ENCODE measurements around the gene UGT2B10.
A peak's percentile ranks its signal among the peaks of the same experiment; 100 is the strongest.
"Not testable (repeated sequence)": the region's sequence is repeated elsewhere in the genome, so short reads cannot be mapped to it uniquely, and the experiment has no call there.

Gene UGT2B10

DNA sequence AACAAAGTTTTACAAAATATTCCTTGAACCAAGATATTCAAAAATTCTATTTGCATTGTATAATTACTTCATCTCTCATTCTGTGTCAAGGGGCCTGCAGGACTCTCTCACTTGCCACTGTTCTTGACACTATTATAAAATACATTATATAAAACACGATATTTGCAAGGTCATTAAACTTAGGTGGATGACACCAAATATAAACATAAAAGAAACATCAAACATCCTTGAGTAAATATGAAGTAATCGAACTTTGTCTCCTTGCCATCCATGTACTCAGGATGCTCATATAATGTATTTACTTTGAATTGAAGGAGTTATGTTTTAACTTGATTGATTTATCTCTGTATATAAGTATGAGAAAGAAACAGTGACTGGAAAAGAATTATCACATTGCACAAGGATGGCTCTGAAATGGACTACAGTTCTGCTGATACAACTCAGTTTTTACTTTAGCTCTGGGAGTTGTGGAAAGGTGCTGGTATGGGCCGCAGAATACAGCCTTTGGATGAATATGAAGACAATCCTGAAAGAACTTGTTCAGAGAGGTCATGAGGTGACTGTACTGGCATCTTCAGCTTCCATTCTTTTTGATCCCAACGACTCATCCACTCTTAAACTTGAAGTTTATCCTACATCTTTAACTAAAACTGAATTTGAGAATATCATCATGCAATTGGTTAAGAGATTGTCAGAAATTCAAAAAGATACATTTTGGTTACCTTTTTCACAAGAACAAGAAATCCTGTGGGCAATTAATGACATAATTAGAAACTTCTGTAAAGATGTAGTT, at the start of gene UGT2B10:
UGT2B10 (plus strand) TSS at position 378 of the 793 bp plus-strand sequence; CDS start at position 404, 26 bp downstream.
- POLR2A ChIA-PET, CTCF ChIA-PET: not testable (repeated sequence)

GRCh38 chr4:68771836-68772235, 44.0 kb upstream of the UGT2B10 start:
- POLR2A ChIA-PET, result not testable (repeated sequence)

More for the DNA sequence above, at the start of gene UGT2B10:
- not testable (repeated sequence) for DNase-seq (ENCODE audit: extremely low spot score)

GRCh38 chr4:68773699-68774098, 42.1 kb upstream of the UGT2B10 start:
- ChIA-PET POLR2A (no interaction called here), CTCF (no interaction called here)
- TF ChIP-seq ELF4 (IDR thresholded peaks at IDR 0.05) (no peak), FOXM1 (IDR thresholded peaks at IDR 0.05; ENCODE audit: borderline replicate concordance) (no peak), FOXA1 (IDR thresholded peaks at IDR 0.05) (no peak), CTBP1 (IDR thresholded peaks at IDR 0.05; ENCODE audit: borderline replicate concordance) (no peak), L3MBTL2 (conservative IDR thresholded peaks at IDR 0.05) (no peak)
- no peak for DNase-seq (ENCODE audit: extremely low spot score)

More at GRCh38 chr4:68771836-68772235, 44.0 kb upstream of the UGT2B10 start:
- CTCF ChIA-PET; DNase-seq (ENCODE audit: extremely low spot score): not testable (repeated sequence)

GRCh38 chr4:68780232-68780631, 35.6 kb upstream of the UGT2B10 start:
- ChIA-PET POLR2A (no interaction called here), CTCF (no interaction called here)
- TF ChIP-seq BHLHE40 (IDR thresholded peaks at IDR 0.05; ENCODE audit: borderline replicate concordance), result no peak
- no peak for TF ChIP-seq ARNT (IDR thresholded peaks at IDR 0.05)
- TF ChIP-seq CTBP1 (IDR thresholded peaks at IDR 0.05; ENCODE audit: borderline replicate concordance), result no peak
- TF ChIP-seq ELF4 (IDR thresholded peaks at IDR 0.05), result no peak
- no peak for TF ChIP-seq L3MBTL2 (conservative IDR thresholded peaks at IDR 0.05)
- TF ChIP-seq FOXA1 (IDR thresholded peaks at IDR 0.05), result no peak
- no peak for TF ChIP-seq TARDBP (IDR thresholded peaks at IDR 0.05)
- TF ChIP-seq SP1 (IDR thresholded peaks at IDR 0.05), result no peak
- no peak for TF ChIP-seq NFRKB (IDR thresholded peaks at IDR 0.05)

GRCh38 chr4:68797048-68797447, 18.7 kb upstream of the UGT2B10 start:
- CTCF ChIA-PET, result no interaction called here
- TF ChIP-seq SUZ12 (IDR thresholded peaks at IDR 0.05), result no peak
- no peak for TF ChIP-seq NFRKB (IDR thresholded peaks at IDR 0.05)
- no peak for TF ChIP-seq L3MBTL2 (conservative IDR thresholded peaks at IDR 0.05)
- TF ChIP-seq FOXM1 (IDR thresholded peaks at IDR 0.05; ENCODE audit: borderline replicate concordance), result no peak
- no peak for TF ChIP-seq FOXK2 (IDR thresholded peaks at IDR 0.05)
- TF ChIP-seq FOXA1 (IDR thresholded peaks at IDR 0.05), result no peak
- no peak for TF ChIP-seq HDGF (IDR thresholded peaks at IDR 0.05; ENCODE audit: borderline replicate concordance)
- no peak for TF ChIP-seq PKNOX1 (IDR thresholded peaks at IDR 0.05)
- TF ChIP-seq SP1 (IDR thresholded peaks at IDR 0.05), result no peak
- TF ChIP-seq BHLHE40 (IDR thresholded peaks at IDR 0.05; ENCODE audit: borderline replicate concordance), result no peak
- TF ChIP-seq ARNT (IDR thresholded peaks at IDR 0.05), result no peak
- TF ChIP-seq ZNF384 (IDR thresholded peaks at IDR 0.05), result no peak
- no peak for TF ChIP-seq ELF4 (IDR thresholded peaks at IDR 0.05)
- no peak for TF ChIP-seq TARDBP (IDR thresholded peaks at IDR 0.05)
- TF ChIP-seq LEF1 (IDR thresholded peaks at IDR 0.05; ENCODE audit: borderline replicate concordance), result no peak
- TF ChIP-seq CTBP1 (IDR thresholded peaks at IDR 0.05; ENCODE audit: borderline replicate concordance), result no peak
- POLR2A ChIA-PET, result no interaction called here
- DNase-seq (ENCODE audit: extremely low spot score), result no peak

More at GRCh38 chr4:68780232-68780631, 35.6 kb upstream of the UGT2B10 start:
- DNase-seq (ENCODE audit: extremely low spot score), result no peak

DNA sequence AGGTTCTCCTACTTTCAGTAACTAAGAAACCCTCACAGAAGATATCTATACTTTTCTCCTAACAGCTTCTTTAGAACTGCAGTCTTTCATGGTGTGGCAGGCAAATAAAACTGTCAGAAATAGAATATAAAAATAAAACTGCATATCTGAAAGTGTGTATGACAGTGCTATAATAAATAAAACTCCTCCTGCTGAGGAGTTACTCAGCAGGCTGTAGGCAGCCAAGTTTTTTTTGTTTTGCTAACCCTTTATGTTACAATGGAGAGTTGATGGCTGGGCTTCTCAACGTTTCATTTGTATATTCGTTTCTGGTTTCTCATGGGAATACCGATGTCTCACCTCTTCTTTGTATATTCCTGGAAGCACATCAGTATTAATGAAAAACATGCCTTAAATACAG, 18.2 kb upstream of the UGT2B10 start:
- TF ChIP-seq FOXK2 (IDR thresholded peaks at IDR 0.05) (no peak), PKNOX1 (IDR thresholded peaks at IDR 0.05) (peak; percentile 45), NFRKB (IDR thresholded peaks at IDR 0.05) (no peak), SP1 (IDR thresholded peaks at IDR 0.05) (no peak), CTBP1 (IDR thresholded peaks at IDR 0.05; ENCODE audit: borderline replicate concordance) (no peak), FOXM1 (IDR thresholded peaks at IDR 0.05; ENCODE audit: borderline replicate concordance) (no peak)
- POLR2A ChIA-PET, result no interaction called here
- CTCF ChIA-PET, result no interaction called here
- DNase-seq (ENCODE audit: extremely low spot score), result no peak

DNA sequence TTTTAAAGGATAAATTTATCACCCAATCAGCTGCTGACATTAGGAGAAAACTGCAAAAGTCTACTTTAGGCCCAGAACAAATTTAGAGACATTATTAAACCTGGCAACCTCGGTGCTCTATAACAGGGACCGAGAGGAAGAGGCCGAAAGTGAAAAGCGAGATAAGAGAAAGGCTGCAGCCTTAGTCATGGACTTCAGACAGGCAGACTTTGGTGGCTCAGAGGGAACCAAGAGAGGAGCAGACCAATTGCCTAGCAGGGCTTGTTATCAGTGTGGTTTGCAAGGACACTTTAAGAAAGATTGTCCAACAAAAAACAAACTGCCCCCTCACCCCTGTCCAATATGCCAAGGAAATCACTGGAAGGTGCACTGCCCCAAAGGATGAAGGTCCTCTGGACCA, 12.8 kb upstream of the UGT2B10 start:
- DNase-seq (ENCODE audit: extremely low spot score), result no peak
- CTCF ChIA-PET, result no interaction called here
- POLR2A ChIA-PET, result no interaction called here
- TF ChIP-seq BHLHE40 (IDR thresholded peaks at IDR 0.05; ENCODE audit: borderline replicate concordance), result no peak
- no peak for TF ChIP-seq FOXK2 (IDR thresholded peaks at IDR 0.05)
- TF ChIP-seq ARNT (IDR thresholded peaks at IDR 0.05), result no peak
- no peak for TF ChIP-seq SUZ12 (IDR thresholded peaks at IDR 0.05)
- TF ChIP-seq L3MBTL2 (conservative IDR thresholded peaks at IDR 0.05), result no peak
- TF ChIP-seq CTBP1 (IDR thresholded peaks at IDR 0.05; ENCODE audit: borderline replicate concordance), result no peak
- no peak for TF ChIP-seq NFRKB (IDR thresholded peaks at IDR 0.05)
- TF ChIP-seq FOXM1 (IDR thresholded peaks at IDR 0.05; ENCODE audit: borderline replicate concordance), result no peak
- no peak for TF ChIP-seq HDGF (IDR thresholded peaks at IDR 0.05; ENCODE audit: borderline replicate concordance)
- TF ChIP-seq ZNF384 (IDR thresholded peaks at IDR 0.05), result no peak
- TF ChIP-seq TARDBP (IDR thresholded peaks at IDR 0.05), result no peak
- TF ChIP-seq ELF4 (IDR thresholded peaks at IDR 0.05), result no peak
- TF ChIP-seq FOXA1 (IDR thresholded peaks at IDR 0.05), result no peak
- no peak for TF ChIP-seq SP1 (IDR thresholded peaks at IDR 0.05)
- TF ChIP-seq PKNOX1 (IDR thresholded peaks at IDR 0.05), result no peak
- TF ChIP-seq LEF1 (IDR thresholded peaks at IDR 0.05; ENCODE audit: borderline replicate concordance), result no peak

Measured in HEK293T (cell line).